Stimulated activated CD4-positive, alpha-beta T cell treated with anti-CD3 and anti-CD28 coated beads, TNF-alpha, amount 100 ng/mL, for 48 hours (primary cell): ENCODE data around the gene DPP7.

ENCODE experiments used
- DNase-seq, 3 donors: peaks; one replicate each; pipeline ENCODE4 v3.0.0-alpha.2; 2020; ENCODE audit warnings: low read depth in 3 of 3

Gene DPP7

GRCh38 chr9:137088121-137088520 is 26.4 kb downstream of the DPP7 start:
- no peak for DNase-seq

- DNase-seq, result no peak
These were observed 27.1 kb downstream of the DPP7 start for GRCh38 chr9:137087409-137087925.

GRCh38 chr9:137086531-137087408 is 27.8 kb downstream of the DPP7 start, which contains the start of gene MAN1B1:
Gene MAN1B1 (plus strand): TSS chr9:137086985. CDS start chr9:137087000, 15 bp downstream.
- peak; percentile 99 for DNase-seq

GRCh38 chr9:137085920-137086530 is 28.5 kb downstream of the DPP7 start:
- DNase-seq, result no peak

GRCh38 chr9:137084526-137084925 is 30.0 kb downstream of the DPP7 start:
- DNase-seq, result no peak

GRCh38 chr9:137083394-137084004 is 31.0 kb downstream of the DPP7 start:
- peak in 1 of 3 donors; percentile 27 for DNase-seq

GRCh38 chr9:137082925-137083290 is 31.6 kb downstream of the DPP7 start:
- no peak for DNase-seq

- DNase-seq, result no peak
These were observed 32.2 kb downstream of the DPP7 start for GRCh38 chr9:137082222-137082924.

- no peak for DNase-seq
These were observed 34.0 kb downstream of the DPP7 start for GRCh38 chr9:137080260-137081122.

GRCh38 chr9:137079401-137079787 is 35.1 kb downstream of the DPP7 start:
- no peak for DNase-seq

- DNase-seq, result no peak
These were observed 35.7 kb downstream of the DPP7 start for GRCh38 chr9:137078701-137079400.

GRCh38 chr9:137077758-137078693 is 36.5 kb downstream of the DPP7 start:
- DNase-seq, result no peak

GRCh38 chr9:137077010-137077747 is 37.4 kb downstream of the DPP7 start, which contains the start of gene UAP1L1:
Gene UAP1L1 (plus strand): TSS chr9:137077517. CDS start chr9:137077533, 16 bp downstream.
- DNase-seq, result no peak

- DNase-seq, result no peak
These were observed 37.9 kb downstream of the DPP7 start for GRCh38 chr9:137076636-137077009.

- no peak for DNase-seq
These were observed 39.2 kb downstream of the DPP7 start for GRCh38 chr9:137075275-137075775.

- DNase-seq, result no peak
These were observed 39.8 kb downstream of the DPP7 start for GRCh38 chr9:137074657-137075274.

- no peak for DNase-seq
These were observed 40.5 kb downstream of the DPP7 start for GRCh38 chr9:137073992-137074399.

- no peak for DNase-seq
These were observed 43.3 kb downstream of the DPP7 start for GRCh38 chr9:137071282-137071681.
